HepG2 (cell line): ENCODE data around the gene ALDOA. TPM values are rescaled to one million over a fixed set of nuclear protein-coding genes. Genes with fewer than 3 reads are reported as not detected.
A peak's percentile ranks its signal among the peaks of the same experiment; 100 is the strongest.

Experiments used
- CHD4 ChIP-seq: fragments of 200-600 bp; sonication (generic); IDR thresholded peaks from 2 replicates; pipeline ENCODE4 v1.7.0; 2017; ENCODE audit warnings: mild to moderate bottlenecking, low read length, borderline replicate concordance
- CSRNP1 ChIP-seq: sonication (generic); formaldehyde crosslinking; IDR thresholded peaks from 2 replicates; pipeline ENCODE4 v1.8.1; 2023; ENCODE audit warnings: mild to moderate bottlenecking, missing genetic modification reagents
- FOXO4 ChIP-seq: sonication (generic); formaldehyde crosslinking; conservative IDR thresholded peaks from 2 replicates; pipeline ENCODE4 v1.8.1; 2023; ENCODE audit warnings: missing genetic modification reagents
- HNRNPLL ChIP-seq: fragments of 200-400 bp; formaldehyde crosslinking; IDR thresholded peaks from 2 replicates; pipeline ENCODE4 v1.6.1; 2017; ENCODE audit warnings: mild to moderate bottlenecking, low read depth, low read length; ENCODE audit not compliant: poor library complexity, severe bottlenecking
- HOXA7 ChIP-seq: sonication (generic); formaldehyde crosslinking; IDR thresholded peaks from 2 replicates; pipeline ENCODE4 v1.8.1; 2022; ENCODE audit warnings: mild to moderate bottlenecking, missing genetic modification reagents, moderate library complexity
- KAT8 ChIP-seq: IDR thresholded peaks from 2 replicates; pipeline ENCODE4 v1.6.1; 2016; ENCODE audit warnings: missing genetic modification reagents, missing compliant biosample characterization
- MAFG ChIP-seq: sonication (generic); formaldehyde crosslinking; IDR thresholded peaks from 2 replicates; pipeline ENCODE4 v1.5.1; 2020; ENCODE audit warnings: mild to moderate bottlenecking, missing genetic modification reagents
- NR2F2 ChIP-seq: IDR thresholded peaks from 2 replicates; pipeline ENCODE4 v1.6.1; 2012; ENCODE audit warnings: low read depth, inconsistent platforms, borderline replicate concordance
- PAXIP1 ChIP-seq: sonication (generic); formaldehyde crosslinking; conservative IDR thresholded peaks from 2 replicates; pipeline ENCODE4 v1.4.0; 2020; ENCODE audit warnings: mild to moderate bottlenecking, missing genetic modification reagents, moderate library complexity
- POLR2AphosphoS2 ChIP-seq: IDR thresholded peaks from 2 replicates; pipeline ENCODE4 v1.6.1; 2011; ENCODE audit warnings: low read depth, low read length, improper control_type of control experiment
- SAFB2 ChIP-seq: sonication (generic); formaldehyde crosslinking; IDR thresholded peaks from 2 replicates; pipeline ENCODE4 v1.5.1; 2020; ENCODE audit warnings: missing genetic modification reagents, low read depth, mild to moderate bottlenecking, borderline replicate concordance
- STAT6 ChIP-seq: sonication (generic); formaldehyde crosslinking; IDR thresholded peaks from 2 replicates; pipeline ENCODE4 v1.4.0; 2020; ENCODE audit warnings: missing genetic modification reagents, mild to moderate bottlenecking, borderline replicate concordance
- ZFP90 ChIP-seq: sonication (generic); formaldehyde crosslinking; IDR thresholded peaks from 2 replicates; pipeline ENCODE4 v1.8.0; 2022; ENCODE audit warnings: missing genetic modification reagents, mild to moderate bottlenecking, inconsistent platforms, borderline replicate concordance
- ZGPAT ChIP-seq: IDR thresholded peaks from 2 replicates; pipeline ENCODE4 v1.6.1; 2016; ENCODE audit warnings: mild to moderate bottlenecking
- ZNF232 ChIP-seq: sonication (generic); formaldehyde crosslinking; IDR thresholded peaks from 2 replicates; pipeline ENCODE4 v1.4.0; 2020; ENCODE audit warnings: missing genetic modification reagents, borderline replicate concordance
- ZNF326 ChIP-seq: sonication (generic); formaldehyde crosslinking; IDR thresholded peaks from 2 replicates; pipeline ENCODE4 v1.4.0; 2020; ENCODE audit warnings: missing genetic modification reagents, borderline replicate concordance
- ZNF841 ChIP-seq: sonication (generic); formaldehyde crosslinking; IDR thresholded peaks from 2 replicates; pipeline ENCODE4 v1.8.1; 2023; ENCODE audit warnings: missing genetic modification reagents, borderline replicate concordance
- polyA plus RNA-seq, 8 experiments: library from polyadenylated mRNA; depleted of rRNA in 3 of 8; stranded (reverse) in 7 of 8; unstranded in 1 of 8; fragments of >200 nt; fragmentation: Illumina TruSeq in 4 of 8; extraction: Trizol in 4 of 8; gene quantifications; 2 replicates each; pipeline versions ENCODE4 v1.2.1 to v1.2.3, GENCODE V29; 2011 to 2016; ENCODE audit warnings: low read depth in 4 of 8, missing spikeins in 1 of 8, mixed read lengths in 1 of 8; ENCODE audit not compliant: insufficient read depth in 1 of 8
- total RNA-seq, 5 experiments: library from RNA; depleted of rRNA; stranded (reverse); fragments of >200 nt; fragmentation: Illumina TruSeq; extraction: Trizol; gene quantifications; 2 replicates each; pipeline ENCODE4 v1.2.3, GENCODE V29; 2016; ENCODE audit warnings: low read depth in 1 of 5

The ALDOA gene
- total and polyA plus RNA-seq, 2 of the 13 experiments (the other 11 are each of a cell fraction or from before 2014, with no cell fraction given), result 925 to 1,884 TPM

- no peak for TF ChIP-seq CSRNP1
- peak; percentile 72; the same call in 1 of the 2 replicates for TF ChIP-seq SAFB2
- no peak for TF ChIP-seq HOXA7 (CRISPR knock-in tag)
- no peak for TF ChIP-seq POLR2AphosphoS2
- TF ChIP-seq HNRNPLL, result peak; percentile 8
- peak; percentile 82; the same call in 1 of the 2 replicates for TF ChIP-seq STAT6 (CRISPR knock-in tag)
- no peak for TF ChIP-seq ZNF841 (CRISPR knock-in tag)
- TF ChIP-seq MAFG, result no peak
- peak; percentile 45; the same call in 1 of the 2 replicates for TF ChIP-seq NR2F2
- no peak for TF ChIP-seq CHD4
- TF ChIP-seq ZNF232, result no peak; the same call in 1 of the 2 replicates
- TF ChIP-seq ZGPAT (CRISPR knock-in tag), result no peak
- peak; percentile 70; the same call in 1 of the 2 replicates for TF ChIP-seq ZFP90 (CRISPR knock-in tag)
- TF ChIP-seq KAT8 (CRISPR knock-in tag), result peak; percentile 79
- peak; percentile 79 for TF ChIP-seq PAXIP1
- no peak; the same call in 1 of the 2 replicates for TF ChIP-seq ZNF326 (CRISPR knock-in tag)
- no peak for TF ChIP-seq FOXO4 (CRISPR knock-in tag)
Observed at GRCh38 chr16:30112197-30113030, 46.9 kb downstream of the ALDOA start (continued).
